Left forelimb (tissue), 1 donor: ENCODE results near the gene SLC6A9.

ENCODE experiments used
- DNase-seq: peaks from one replicate; pipeline ENCODE4 v3.0.0-alpha.2; 2018; ENCODE audit warnings: low spot score

The SLC6A9 gene

GRCh38 chr1:44029260-44029910 is 1.9 kb downstream of the SLC6A9 start:
- no peak for DNase-seq

- DNase-seq: no peak
These were observed 3.9 kb downstream of the SLC6A9 start for GRCh38 chr1:44027320-44027719.

GRCh38 chr1:44025816-44026215 is 5.4 kb downstream of the SLC6A9 start:
- DNase-seq: no peak

- no peak for DNase-seq
These were observed 6.2 kb downstream of the SLC6A9 start for GRCh38 chr1:44024903-44025525.

- DNase-seq: no peak
These were observed 7.0 kb downstream of the SLC6A9 start for GRCh38 chr1:44024031-44024902.

- no peak for DNase-seq
These were observed 9.5 kb downstream of the SLC6A9 start for GRCh38 chr1:44021581-44022321.

- no peak for DNase-seq
These were observed 10.1 kb downstream of the SLC6A9 start for GRCh38 chr1:44021156-44021555.

GRCh38 chr1:44020464-44020863 is 10.8 kb downstream of the SLC6A9 start:
- no peak for DNase-seq

- no peak for DNase-seq
These were observed 11.8 kb downstream of the SLC6A9 start for GRCh38 chr1:44019466-44019948.

- no peak for DNase-seq
These were observed 14.3 kb downstream of the SLC6A9 start for GRCh38 chr1:44016890-44017400.

GRCh38 chr1:44016041-44016889 is 15.0 kb downstream of the SLC6A9 start:
- no peak for DNase-seq

GRCh38 chr1:44015206-44015605 is 16.1 kb downstream of the SLC6A9 start:
- DNase-seq: no peak

- DNase-seq: no peak
These were observed 16.7 kb downstream of the SLC6A9 start for GRCh38 chr1:44014365-44015104.

GRCh38 chr1:44013949-44014348 is 17.3 kb downstream of the SLC6A9 start:
- no peak for DNase-seq

GRCh38 chr1:44012941-44013609 is 18.2 kb downstream of the SLC6A9 start:
- DNase-seq: no peak

GRCh38 chr1:44012404-44012803 is 18.9 kb downstream of the SLC6A9 start:
- no peak for DNase-seq

GRCh38 chr1:44010935-44011471 is 20.3 kb downstream of the SLC6A9 start:
- no peak for DNase-seq

GRCh38 chr1:44008259-44008658 is 23.0 kb downstream of the SLC6A9 start:
- no peak for DNase-seq

GRCh38 chr1:44002606-44003157 is 28.6 kb downstream of the SLC6A9 start:
- no peak for DNase-seq
